K562 (cell line): ENCODE data around the gene B4GALT5. TPM values are rescaled to one million over a fixed set of nuclear protein-coding genes. Genes with fewer than 3 reads are reported as not detected.

Source experiments
- AFF4 ChIP-seq: sonication (generic); formaldehyde crosslinking; IDR thresholded peaks from 2 replicates; pipeline ENCODE4 v1.8.0; 2023; ENCODE audit warnings: mild to moderate bottlenecking, missing genetic modification reagents
- ATF2 ChIP-seq: sonication (generic); formaldehyde crosslinking; IDR thresholded peaks from 2 replicates; pipeline ENCODE4 v1.8.1; 2022; ENCODE audit warnings: missing genetic modification reagents
- ATF4 ChIP-seq: fragments of 450-650 bp; formaldehyde crosslinking; IDR thresholded peaks from 2 replicates; pipeline ENCODE4 v1.4.0; 2022; ENCODE audit warnings: mild to moderate bottlenecking, moderate library complexity
- BHLHE40 ChIP-seq: IDR thresholded peaks from 2 replicates; pipeline ENCODE4 v1.6.1; 2011; ENCODE audit warnings: low read length, improper control_type of control experiment
- CBX8 ChIP-seq: fragments of 200-600 bp; sonication (generic); IDR thresholded peaks from 2 replicates; pipeline ENCODE4 v1.6.1; 2012; ENCODE audit warnings: borderline replicate concordance, mixed run types, low read depth, mild to moderate bottlenecking, moderate library complexity, mixed read lengths, low read length, control low read depth, inconsistent platforms; ENCODE audit not compliant: poor library complexity, severe bottlenecking; ENCODE audit errors: extremely low read depth
- E2F6 ChIP-seq, 2 experiments: IDR thresholded peaks; 2 replicates each; pipeline ENCODE4 v1.6.1; 2011; ENCODE audit warnings: borderline replicate concordance in 1 of 2, control low read depth in 1 of 2, low read depth in 1 of 2, low read length in 1 of 2, mild to moderate bottlenecking in 1 of 2, mixed read lengths in 1 of 2, moderate library complexity in 1 of 2; ENCODE audit not compliant: insufficient read depth in 1 of 2, insufficient read length in 1 of 2, poor library complexity in 1 of 2, severe bottlenecking in 1 of 2; ENCODE audit errors: extremely low read depth in 1 of 2
- HDAC1 ChIP-seq, 2 experiments: fragments of 450-650 bp; IDR thresholded peaks; 2 replicates each; pipeline ENCODE4 v1.6.1; 2016 to 2017; ENCODE audit warnings: inconsistent platforms in 1 of 2, mild to moderate bottlenecking in 1 of 2, moderate library complexity in 1 of 2
- SMARCB1 ChIP-seq: IDR thresholded peaks from 2 replicates; pipeline ENCODE4 v1.6.1; 2011; ENCODE audit warnings: improper control_type of control experiment, low read depth; ENCODE audit not compliant: insufficient read length
- SP1 ChIP-seq: sonication (generic); formaldehyde crosslinking; IDR thresholded peaks from 2 replicates; pipeline ENCODE4 v1.8.1; 2022; ENCODE audit warnings: mild to moderate bottlenecking, missing genetic modification reagents
- ZMIZ1 ChIP-seq, 2 experiments: fragments of 150-350 bp in 1 of 2; IDR thresholded peaks; 2 replicates each; pipeline ENCODE4 v1.6.1; 2012 to 2016; ENCODE audit warnings: low read depth in 2 of 2, low read length in 2 of 2, mild to moderate bottlenecking in 1 of 2, moderate library complexity in 1 of 2
- ZNF282 ChIP-seq: sonication (generic); formaldehyde crosslinking; IDR thresholded peaks from 2 replicates; pipeline ENCODE4 v1.8.1; 2023; ENCODE audit warnings: missing genetic modification reagents
- polyA plus RNA-seq, 8 experiments: library from polyadenylated mRNA; depleted of rRNA in 4 of 8; stranded (reverse) in 5 of 8; unstranded in 3 of 8; fragments of >200 nt; fragmentation: Nextera tagmentation in 2 of 8; fragmentation: Illumina TruSeq in 1 of 8; extraction: Ambion mirVana in 2 of 8; extraction: Trizol in 1 of 8; gene quantifications; 2 replicates each; pipeline versions ENCODE4 v1.2.1 to v1.2.3, GENCODE V29; 2011 to 2014; ENCODE audit warnings: inconsistent platforms in 1 of 8, missing spikeins in 1 of 8
- total RNA-seq, 7 experiments: library from RNA; depleted of rRNA in 6 of 7; stranded (reverse); fragments of >200 nt in 6 of 7; fragmentation: Illumina TruSeq in 2 of 7; extraction: Trizol in 2 of 7; gene quantifications; 2 replicates each; pipeline versions ENCODE4 v1.2.1 to v1.2.3, GENCODE V29; 2011 to 2021; ENCODE audit warnings: low replicate concordance in 1 of 7

The B4GALT5 gene
- total and polyA plus RNA-seq, 9 of the 15 experiments (the other 6 are each of a cell fraction or from before 2014, with no cell fraction given): 8.5 to 32.6 (median 23.4) TPM

GRCh38 chr20:49713753-49714712, at the start of gene B4GALT5 (continued):
- TF ChIP-seq AFF4: peak; percentile 58; the same call in 1 of the 2 replicates
- peak; percentile 79 for TF ChIP-seq BHLHE40
- no peak for TF ChIP-seq CBX8
- TF ChIP-seq ATF4 (CRISPR knock-in tag): no peak
- no peak for TF ChIP-seq ZNF282
- no peak for TF ChIP-seq SMARCB1
- TF ChIP-seq E2F6 (IDR thresholded peaks at IDR 0.05; ENCODE audit: borderline replicate concordance in 1 of 2, extremely low read depth in 1 of 2, insufficient read depth in 1 of 2, insufficient read length in 1 of 2, low read depth in 1 of 2, low read length in 1 of 2, poor library complexity in 1 of 2, severe bottlenecking in 1 of 2): peak in 1 of 2 experiments; percentile 77
- TF ChIP-seq HDAC1 (IDR thresholded peaks at IDR 0.05): peak in 1 of 2 experiments; percentile 29; a peak in 1 of 4 replicates
- peak; percentile 67 for TF ChIP-seq SP1 (CRISPR knock-in tag)
- TF ChIP-seq ZMIZ1 (IDR thresholded peaks at IDR 0.05; ENCODE audit: low read depth in 2 of 2, low read length in 2 of 2): no peak
- TF ChIP-seq ATF2 (CRISPR knock-in tag): no peak
